Middle frontal gyrus (tissue), 1 donor: ENCODE measurements around the gene CCDC93.

Source experiments
- DNase-seq: peaks from one replicate; pipeline ENCODE4 v3.0.0-alpha.2; 2015; ENCODE audit warnings: low spot score; ENCODE audit errors: extremely low spot score

The CCDC93 gene, protein sequence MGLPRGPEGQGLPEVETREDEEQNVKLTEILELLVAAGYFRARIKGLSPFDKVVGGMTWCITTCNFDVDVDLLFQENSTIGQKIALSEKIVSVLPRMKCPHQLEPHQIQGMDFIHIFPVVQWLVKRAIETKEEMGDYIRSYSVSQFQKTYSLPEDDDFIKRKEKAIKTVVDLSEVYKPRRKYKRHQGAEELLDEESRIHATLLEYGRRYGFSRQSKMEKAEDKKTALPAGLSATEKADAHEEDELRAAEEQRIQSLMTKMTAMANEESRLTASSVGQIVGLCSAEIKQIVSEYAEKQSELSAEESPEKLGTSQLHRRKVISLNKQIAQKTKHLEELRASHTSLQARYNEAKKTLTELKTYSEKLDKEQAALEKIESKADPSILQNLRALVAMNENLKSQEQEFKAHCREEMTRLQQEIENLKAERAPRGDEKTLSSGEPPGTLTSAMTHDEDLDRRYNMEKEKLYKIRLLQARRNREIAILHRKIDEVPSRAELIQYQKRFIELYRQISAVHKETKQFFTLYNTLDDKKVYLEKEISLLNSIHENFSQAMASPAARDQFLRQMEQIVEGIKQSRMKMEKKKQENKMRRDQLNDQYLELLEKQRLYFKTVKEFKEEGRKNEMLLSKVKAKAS

DNA sequence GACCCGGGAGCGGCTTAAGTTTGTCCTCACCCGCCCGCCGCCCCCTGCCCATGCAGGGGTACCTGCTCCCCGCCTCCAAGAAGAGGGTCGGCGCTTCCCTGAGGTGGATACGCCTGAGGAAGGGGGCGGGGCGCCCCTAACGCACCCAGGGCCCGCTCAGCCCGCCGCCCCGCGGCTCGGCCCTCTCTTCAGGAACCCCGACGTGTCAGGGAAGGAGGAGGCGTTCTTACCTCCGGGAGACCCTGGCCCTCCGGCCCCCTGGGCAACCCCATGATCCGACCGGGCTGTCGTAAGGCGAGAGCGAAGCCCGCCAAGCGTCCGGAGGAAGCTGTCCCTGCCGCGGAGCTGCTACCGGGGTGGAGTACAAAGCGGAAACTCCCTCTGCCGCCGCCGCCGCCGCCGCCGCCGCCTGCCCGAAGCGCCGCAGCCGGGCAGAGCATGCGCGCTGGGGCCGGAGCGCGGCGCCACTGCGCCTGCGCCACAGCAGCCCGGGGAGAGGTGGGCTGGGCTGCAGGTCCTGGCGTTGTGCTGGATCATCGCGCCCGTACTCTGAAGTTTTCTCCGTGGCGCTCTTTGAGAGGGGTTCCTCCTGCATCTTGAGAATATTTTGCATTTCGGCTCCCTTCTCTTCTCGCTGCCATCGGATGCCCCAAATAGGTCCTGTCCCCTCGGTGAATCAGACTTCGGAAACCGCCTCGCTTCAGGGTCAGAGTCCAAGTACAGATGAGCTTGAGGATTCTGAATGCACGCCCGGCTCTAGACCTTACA lies at the start of gene CCDC93:
Gene CCDC93, minus strand, starts transcription at position 347 of the 768 bp plus-strand sequence. Its CDS starts 75 bp downstream, at position 272.
- DNase-seq, result peak; percentile 72

DNA sequence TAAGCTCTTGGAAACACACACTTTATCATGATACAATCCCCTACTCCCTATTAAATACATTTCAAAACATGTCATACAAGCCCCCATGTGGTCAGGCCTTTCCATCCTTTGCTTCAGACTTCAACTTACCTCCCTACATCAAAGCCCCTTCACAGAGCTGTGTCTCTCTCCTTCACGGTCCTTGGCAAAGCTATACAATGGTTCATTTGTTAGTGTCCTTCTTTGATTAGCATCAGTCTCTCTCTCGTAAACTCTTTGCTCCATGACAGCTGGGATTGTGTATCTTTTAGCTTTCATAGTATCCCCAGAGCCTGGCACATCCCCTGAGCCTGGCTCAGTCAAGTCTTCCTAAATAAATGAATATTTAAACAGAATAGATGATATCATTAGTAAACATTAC lies 48.8 kb upstream of the CCDC93 start:
- DNase-seq, result no peak

DNA sequence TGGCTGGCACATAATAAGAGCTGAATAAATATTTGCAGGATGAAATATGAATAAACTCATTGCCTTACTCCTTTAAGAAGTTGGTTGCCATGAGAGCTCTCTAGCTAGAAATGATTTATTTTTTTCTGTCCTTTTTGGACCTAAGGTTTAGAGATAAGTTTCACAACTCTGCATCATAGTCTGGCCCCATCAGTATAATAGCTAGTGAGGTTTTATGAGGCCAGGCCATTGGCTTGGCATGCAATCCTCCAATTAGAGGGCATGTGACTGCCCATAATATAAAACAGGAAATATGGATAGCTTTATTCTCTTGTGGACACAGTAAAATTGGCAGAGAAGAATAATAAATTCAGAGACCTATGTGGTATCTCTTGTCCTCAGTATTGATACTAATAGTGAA lies 48.2 kb upstream of the CCDC93 start:
- DNase-seq, result no peak

DNA sequence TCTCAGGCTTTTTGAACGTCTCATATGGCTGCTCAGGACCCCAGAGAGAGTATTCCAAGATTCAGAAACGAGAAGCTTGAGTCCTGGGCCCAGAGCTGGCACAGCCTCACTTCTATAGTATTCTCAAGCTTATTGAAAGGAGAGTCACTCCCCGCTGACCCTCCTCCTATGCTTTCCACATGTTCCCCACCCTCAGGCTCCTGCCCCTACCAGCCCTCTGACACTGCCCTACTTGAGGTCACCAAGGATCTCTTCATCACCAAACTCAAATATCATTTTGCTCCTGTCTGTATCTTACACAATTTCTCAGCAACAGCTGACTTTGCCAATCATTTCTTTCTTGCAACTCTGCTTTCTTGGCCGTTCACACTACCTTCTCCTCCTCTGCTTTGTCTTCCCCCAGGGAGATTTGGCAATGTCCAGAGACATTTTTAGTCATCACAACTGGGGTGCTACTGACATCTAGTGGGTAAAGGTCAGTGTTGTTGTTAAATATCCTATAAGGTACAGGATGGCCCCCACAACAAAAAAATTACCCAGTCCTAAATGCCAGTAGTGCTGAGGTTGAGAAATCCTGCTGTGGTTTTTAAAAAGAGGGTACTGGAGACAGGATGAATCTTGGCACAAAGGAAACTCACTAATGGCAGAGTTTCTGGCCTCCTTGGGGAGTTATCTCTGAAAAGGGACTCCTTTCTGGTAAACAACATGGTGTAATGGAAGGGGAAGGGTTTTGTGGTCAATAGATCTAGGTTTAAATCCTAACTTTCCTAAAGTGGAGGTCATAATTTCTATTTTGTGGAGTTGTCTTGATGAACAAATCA lies 47.5 kb upstream of the CCDC93 start:
- DNase-seq, result no peak

DNA sequence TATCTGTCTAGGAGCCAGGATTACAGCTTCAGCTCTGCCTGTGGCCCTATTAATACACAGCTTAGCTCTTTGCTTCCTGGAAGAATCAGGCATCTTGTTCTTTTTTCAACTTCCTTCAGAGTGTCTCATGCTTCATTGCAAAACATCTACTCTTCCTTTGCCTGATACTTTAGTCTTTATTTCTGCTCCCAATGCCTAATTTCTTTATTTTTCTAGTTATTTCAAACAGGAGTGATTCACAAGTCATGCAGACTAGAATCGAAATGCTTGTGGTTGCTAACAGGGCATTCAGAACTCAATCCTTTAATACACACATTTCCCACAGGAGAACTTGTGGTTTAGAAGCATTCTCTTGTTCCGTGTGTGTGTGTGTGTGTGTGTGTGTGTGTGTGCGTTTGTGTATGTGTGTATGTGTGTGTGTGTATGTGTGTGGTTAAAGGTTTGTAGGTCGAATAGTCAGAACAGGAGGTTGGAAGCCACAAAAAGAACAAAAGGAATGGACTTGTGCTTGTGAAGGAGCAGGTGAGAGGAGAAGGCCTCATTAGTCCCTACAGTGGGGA lies 46.1 kb upstream of the CCDC93 start:
- DNase-seq, result no peak

DNA sequence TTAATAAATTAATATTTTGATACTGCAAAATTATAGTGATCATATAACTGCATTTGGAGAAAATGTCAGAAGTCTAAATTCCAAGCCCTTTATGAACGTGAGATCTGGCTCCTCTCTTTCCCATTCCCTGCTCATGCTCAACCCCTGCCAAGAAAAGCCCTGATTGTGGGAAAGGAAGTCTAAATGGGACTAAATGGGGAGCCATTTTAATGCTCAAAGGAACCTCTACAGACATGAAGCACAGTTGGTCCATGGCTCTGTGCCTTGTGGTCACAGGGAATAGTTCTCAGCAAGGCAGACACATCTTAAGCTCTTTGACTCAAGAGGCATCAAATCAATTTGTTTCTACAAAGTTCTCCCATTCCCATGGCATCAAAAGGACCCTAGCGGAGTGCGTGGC lies 45.1 kb upstream of the CCDC93 start:
- DNase-seq, result no peak

DNA sequence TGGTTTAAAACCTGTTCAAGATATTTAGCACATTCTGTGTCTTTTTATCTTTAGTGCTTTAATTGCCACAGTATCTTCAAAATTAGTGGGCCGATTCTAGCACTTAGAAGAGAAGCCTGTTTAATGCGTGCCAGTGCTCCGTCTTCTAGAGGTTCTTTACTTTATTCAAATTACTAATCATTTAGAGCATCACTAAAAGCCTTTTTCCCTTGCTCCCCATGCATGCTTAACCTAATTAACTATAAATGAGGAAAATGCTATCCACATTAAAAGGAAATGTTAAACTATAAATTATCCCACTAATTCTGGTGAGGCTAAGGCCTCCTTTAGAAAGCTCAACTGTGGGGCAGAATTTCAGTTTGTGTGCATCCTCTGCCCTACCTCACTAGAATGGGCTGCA lies 42.9 kb upstream of the CCDC93 start:
- no peak for DNase-seq

DNA sequence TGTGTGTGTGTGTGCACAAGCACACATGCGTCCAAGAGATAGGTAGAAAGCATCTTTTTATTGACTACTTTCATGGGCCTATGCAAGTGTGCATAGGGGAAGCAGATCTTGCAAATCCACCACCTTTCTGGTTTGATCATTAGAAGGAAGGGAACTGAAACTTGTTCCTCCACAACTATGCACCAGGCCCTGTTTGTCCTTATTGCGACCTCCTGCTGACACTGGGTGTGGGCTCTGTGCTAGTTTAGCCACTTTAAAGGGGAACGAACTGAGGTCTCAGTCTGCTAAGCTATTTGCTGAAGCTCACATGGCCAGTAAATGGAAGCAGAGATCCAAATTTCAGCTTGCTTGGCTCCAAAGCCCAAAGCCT lies 42.3 kb upstream of the CCDC93 start:
- no peak for DNase-seq

DNA sequence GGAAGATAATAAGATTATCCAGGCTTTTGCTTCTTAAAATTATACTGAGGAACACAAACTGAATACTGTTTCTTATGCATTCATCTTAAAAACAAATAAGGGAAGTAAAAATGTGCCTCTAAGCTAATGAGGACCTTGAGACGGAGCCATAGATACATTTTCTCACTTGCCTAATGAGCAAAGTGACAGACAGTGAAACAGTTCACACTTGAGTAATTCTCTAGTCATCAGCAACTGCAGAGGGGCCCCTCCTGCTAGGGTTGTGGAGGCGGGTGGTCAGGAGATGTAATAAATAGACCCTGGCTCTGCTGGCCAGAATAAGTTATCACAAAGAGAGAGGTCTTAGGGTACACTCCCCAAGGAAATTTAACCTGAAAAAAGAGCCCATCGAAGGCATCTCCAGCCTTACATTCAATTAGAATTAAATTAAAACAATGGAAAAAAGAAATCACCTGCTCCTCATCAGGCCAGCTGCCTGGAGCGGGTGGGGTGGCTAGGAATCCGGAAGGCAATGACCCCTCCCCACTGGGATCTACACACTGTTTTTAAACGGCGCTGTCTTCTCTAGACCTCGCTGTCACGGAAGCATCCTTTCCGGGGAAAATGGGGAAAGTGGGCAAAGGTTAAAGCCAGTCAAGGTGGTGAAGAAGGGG lies 41.8 kb upstream of the CCDC93 start:
- no peak for DNase-seq

DNA sequence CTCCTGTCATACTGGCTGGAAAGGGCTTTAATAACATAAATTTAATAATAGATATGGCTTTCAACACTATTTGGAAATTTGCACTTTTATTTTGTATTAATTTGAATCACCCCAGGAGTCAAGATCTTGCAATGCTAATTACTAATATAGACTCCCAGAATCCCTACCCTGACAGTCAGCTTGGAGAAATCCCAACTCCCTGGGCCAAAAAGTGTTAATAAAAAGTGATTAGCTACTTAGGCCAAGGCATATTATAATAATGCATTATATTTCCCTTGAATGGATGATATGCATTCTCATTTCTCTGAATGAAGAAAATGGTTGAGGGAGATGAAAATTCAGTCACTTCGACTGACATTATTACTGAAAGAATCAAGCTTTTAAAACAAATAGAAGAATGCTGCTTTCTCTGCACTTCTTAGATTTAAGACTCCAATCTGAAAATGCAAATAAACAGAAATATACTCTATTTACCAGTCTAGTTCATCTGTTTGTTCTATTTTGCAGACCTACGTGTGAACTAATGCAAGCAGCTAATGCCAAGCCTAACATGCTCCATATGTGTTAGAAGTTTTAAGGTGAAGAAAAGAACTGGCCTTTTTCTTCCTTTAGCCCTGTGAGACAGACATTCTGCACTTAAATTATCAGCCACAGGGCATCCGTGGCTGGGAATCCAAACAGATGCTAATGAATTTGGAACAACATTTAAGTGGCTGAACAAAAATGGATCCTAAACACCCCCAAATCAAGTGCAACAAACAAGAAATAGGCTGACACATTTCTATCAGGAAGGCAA lies 40.5 kb upstream of the CCDC93 start:
- no peak for DNase-seq

DNA sequence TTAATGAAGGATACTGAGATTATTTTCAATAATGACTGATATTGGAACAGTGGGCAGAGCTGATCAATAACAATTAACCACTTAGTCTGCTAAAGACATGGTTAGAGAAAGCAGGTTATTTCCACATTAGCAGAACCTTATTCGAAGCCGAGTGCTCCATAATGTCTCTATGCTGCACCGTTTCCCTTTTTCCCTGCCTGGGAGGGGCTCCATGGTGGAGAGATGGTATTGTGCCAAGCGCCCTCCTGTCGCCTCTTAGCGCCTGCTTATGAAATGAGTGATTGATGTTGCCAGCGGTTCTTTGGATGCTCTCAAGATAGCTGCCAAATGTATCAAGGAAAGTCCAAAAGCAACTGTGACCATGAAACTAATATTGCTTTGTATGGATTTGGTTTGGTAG lies 39.8 kb upstream of the CCDC93 start:
- DNase-seq, result no peak

DNA sequence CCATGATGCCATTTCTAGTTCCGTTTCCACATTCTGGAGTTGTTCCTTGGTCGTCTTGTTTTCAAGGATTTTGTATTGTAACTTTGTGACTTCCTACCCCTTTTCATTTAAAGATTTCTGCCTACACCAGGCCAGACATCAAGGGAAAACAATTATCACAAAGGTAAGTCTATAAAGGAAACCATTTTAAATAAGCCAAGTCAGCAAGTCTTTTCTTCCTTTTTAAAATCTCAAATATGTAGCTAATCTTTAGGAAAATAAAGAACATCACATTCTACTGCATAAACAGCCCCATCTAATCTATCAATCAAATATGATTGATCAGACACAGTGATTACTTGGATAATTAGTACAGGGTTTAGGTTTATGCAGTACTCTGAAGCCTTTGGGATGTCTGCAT lies 38.6 kb upstream of the CCDC93 start:
- no peak for DNase-seq

DNA sequence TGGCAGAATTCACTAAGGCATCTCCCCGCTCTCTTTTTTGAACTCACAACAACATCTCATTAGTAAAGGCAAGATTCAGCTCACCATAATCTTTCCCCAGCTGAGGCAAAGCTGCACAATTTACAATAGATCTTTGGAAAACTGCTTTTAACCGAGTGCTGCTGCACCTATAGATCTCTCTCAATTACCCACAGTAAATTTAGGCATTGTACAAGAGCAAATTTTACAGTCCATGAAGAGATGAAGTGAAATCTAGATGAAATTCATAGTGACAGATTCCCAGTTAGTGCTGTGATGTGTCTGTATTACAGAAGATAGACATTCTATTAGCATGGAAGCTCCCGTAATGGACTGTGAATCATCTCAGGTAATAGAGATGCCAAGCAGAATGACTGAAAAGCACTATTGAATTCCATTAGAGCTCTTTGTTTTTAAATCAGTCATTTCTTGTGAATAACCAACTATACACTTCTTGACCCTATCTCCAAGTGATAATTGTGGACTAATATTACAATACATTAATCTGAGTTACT lies 38.0 kb upstream of the CCDC93 start:
- DNase-seq, result no peak

DNA sequence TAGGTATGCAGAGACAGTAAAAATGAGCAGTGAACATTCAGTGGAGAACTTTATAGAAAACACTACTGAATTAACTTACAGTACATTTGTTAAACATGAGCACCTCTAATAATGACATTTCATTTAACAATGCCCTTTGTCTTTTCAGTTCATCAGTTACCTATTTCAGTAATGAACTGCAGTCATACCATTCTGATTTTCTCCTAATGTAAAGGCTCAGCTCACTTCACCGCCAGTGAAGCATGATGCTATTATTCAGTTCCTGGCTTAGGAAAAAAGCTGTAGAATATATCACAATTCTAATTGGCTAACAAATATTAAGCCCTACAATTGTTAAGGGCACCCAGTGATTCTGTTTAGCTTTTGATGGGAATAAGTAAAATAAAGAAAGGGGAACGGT lies 37.1 kb upstream of the CCDC93 start:
- DNase-seq, result no peak

DNA sequence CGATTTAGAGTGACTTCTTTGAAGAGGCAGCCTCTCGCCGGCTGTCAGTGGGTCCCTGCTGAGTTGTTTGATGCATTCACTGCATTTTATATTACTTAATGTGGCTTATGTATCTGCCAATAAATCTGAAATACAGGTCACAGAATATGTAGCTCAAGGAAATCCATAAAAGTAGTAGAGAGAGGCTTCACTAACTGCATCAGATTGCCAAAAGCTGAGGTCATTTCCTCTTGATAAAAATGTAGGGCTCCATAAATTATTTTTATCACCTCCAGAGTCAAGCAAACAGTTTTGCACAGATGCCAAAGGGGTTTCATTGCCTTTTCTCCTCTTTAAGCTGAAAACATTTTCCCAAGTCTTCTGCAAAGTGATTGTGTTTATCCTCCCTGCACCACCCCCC lies 36.5 kb upstream of the CCDC93 start:
- no peak for DNase-seq

DNA sequence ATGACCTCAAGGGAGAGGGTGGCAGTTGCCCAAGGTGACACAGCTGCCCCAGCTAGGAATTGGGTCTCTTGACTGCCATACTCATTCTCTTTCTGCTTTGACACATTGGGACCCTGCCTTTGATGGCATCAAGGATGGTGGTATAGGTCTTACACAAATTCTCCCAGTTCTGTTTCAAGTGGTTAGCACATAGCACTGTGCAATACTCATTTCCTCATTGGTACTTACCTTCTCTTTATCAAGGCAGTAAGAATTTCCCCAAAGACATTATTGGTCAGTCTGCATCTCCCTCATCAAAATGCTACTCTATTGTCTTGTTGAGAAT lies 35.9 kb upstream of the CCDC93 start:
- DNase-seq, result no peak

DNA sequence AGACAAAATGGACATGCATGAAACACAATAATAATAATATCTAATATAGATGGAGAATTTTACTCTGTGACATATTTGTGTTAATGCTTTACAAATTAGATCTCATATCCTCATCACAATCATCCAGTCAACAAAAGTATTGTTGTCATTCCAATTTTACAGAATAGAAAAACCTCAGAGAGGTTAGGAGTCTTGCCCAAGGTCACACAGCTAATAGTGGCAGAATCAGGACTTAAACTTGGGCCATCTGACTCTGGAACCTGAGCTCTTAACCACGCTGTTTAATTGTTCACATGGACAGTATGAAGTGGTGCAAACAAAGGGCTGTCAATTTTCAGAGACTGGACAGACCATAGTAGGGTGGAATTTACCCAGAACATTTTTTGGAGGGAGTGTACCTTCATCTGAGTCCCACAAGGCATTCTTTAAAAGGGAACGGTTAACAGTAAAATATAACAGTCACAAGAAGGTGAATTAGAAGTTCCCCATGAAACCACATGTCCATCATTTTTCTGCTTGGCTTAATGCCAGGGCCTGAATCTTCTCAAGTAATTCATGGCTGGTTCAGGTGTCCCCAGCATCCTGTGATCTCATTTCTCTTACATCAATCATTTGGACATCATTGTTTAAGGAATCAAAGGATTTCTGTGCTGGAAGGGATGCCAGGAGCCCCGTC lies 35.4 kb upstream of the CCDC93 start:
- DNase-seq, result no peak

DNA sequence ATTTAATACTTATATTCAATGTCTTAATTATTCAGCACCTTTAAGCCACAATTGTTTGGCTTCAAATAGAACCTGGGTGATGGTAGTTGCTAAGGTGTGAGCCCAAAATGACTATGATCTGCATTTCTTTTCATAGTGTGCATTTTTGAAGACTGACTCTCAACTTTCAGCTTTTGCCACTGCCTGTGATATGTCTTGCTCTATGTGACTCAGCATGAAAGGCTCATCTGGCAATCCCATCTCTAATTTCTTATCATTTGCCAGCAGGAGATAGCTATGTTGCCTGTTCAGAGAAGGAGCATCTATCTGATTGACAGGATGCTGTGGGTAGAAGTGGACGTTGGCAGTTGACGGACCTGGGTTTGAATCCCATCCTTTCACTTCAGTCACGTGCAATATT lies 34.5 kb upstream of the CCDC93 start:
- no peak for DNase-seq

DNA sequence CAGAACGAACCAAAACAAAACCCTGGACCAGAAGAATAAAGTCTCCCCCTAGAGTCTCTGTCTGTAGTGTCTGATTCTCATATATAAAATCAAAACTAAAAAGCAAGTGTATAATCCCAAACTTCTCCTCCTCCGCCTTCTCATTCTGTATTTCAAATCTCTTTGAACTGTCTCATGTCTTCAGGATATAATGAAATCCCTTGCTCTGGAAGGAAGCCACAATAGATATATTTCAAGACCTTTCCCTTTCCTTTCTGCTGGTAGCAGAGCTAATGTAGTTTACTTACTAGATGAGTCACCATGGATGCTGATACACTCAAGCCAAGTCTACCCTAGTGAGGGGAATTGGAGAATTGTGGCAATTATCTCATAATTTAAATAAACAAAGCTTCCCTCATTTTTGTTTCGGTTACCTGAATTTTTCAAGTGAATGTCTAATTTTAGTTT lies 33.5 kb upstream of the CCDC93 start:
- DNase-seq, result no peak
